ENCODE data around the gene TMTC1. TPM values are rescaled to one million over a fixed set of nuclear protein-coding genes. Genes with fewer than 3 reads are reported as not detected.

TMTC1 gene
- total RNA-seq: 100 to 1,000 TPM in 6 of 7 donors, 10 to 100 TPM in 1; 95.7 to 210 (median 154) TPM
- polyA plus RNA-seq: 1 to 10 TPM; 3.4 to 9.5 (median 5.2) TPM
- long read RNA-seq, donor 1, full-length matches to known transcripts: 5 of 5 reads
- long read RNA-seq, donor 1, partial matches to known transcripts: 0 of 5 reads
- long read RNA-seq, donor 1, other reads (novel, unspliced or antisense): 0 of 5 reads
- long read RNA-seq, donor 2, full-length matches to known transcripts: 3 of 3 reads
- long read RNA-seq, donor 2, partial matches to known transcripts: 0 of 3 reads
- long read RNA-seq, donor 2, other reads (novel, unspliced or antisense): 0 of 3 reads

DNA sequence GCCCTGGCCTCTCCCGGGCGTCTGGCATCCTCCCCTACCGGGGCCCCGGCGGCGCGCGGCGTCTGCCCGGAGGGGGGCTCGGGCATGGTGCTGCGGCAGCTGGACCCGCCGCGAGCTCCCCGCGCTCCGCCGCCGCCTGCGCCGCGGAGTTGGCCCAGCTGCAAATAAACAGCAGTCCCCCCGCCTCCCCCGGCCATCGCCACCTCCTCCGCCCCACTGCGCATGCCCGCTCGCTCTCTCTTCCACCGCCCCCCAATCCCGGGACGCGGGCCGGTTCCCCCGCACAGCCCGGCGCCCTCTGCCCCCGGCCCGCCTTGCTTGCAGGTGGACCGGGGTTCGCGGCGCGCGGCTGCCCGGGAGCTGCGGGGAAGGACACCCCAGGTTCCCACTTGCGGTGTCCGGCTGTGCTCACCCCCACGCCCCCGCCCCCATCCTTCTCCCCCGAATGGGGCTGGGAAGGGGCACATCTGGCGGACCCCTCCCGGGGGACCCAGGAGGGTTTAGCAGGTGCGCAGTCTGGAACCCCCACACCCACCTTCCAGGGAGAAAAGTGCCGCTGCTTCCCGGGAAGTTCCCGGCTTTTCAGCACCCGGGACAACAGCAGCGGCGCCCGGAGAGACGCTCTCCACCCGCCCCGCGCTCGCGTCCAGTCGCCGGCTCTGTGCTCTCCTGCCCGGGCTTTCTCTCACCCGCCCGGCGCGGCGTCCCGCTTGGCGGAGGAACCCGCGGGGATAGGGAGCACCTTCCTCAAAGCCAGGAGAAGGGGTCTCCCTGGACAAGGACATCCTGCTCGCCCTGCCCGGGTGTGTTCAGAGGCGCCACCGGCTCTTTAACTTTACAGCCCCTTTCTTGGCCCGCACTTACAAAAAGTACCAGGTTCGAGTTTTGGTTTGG lies at the start of gene TMTC1:
TSS of gene TMTC1 (minus strand) at position 170 of the 894 bp plus-strand sequence. CDS start 191 bp downstream, outside the sequence.
- WGBS, 5 donors: 1 to 8% (median 3%) methylated on average over 35 to 87 of the region's 87 CpGs
- H3K27me3 ChIP-seq (replicated peaks in 1 of 7): peaks cover 0 to 64% (median 13%) of the 10 kb centered on the region in 7 donors
- peak in 2 of 3 donors; percentile 65 to 76 for TF ChIP-seq POLR2AphosphoS5 (IDR thresholded peaks at IDR 0.05)
- TF ChIP-seq, protein P1, sequence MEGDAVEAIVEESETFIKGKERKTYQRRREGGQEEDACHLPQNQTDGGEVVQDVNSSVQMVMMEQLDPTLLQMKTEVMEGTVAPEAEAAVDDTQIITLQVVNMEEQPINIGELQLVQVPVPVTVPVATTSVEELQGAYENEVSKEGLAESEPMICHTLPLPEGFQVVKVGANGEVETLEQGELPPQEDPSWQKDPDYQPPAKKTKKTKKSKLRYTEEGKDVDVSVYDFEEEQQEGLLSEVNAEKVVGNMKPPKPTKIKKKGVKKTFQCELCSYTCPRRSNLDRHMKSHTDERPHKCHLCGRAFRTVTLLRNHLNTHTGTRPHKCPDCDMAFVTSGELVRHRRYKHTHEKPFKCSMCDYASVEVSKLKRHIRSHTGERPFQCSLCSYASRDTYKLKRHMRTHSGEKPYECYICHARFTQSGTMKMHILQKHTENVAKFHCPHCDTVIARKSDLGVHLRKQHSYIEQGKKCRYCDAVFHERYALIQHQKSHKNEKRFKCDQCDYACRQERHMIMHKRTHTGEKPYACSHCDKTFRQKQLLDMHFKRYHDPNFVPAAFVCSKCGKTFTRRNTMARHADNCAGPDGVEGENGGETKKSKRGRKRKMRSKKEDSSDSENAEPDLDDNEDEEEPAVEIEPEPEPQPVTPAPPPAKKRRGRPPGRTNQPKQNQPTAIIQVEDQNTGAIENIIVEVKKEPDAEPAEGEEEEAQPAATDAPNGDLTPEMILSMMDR (IDR thresholded peaks at IDR 0.05 in 8 of 11, conservative IDR thresholded peaks at IDR 0.05 in 3 of 11): no peak
- peak within 1 kb of the TSS; percentile 73 to 90 (median 86) for H3K27ac ChIP-seq
- peaks cover 0 to 7% (median 0%) of the 10 kb centered on the region in 8 donors for H3K9me3 ChIP-seq
- peak; percentile 82 for DNase-seq
- peak within 1 kb of the TSS; percentile 47 to 83 (median 66) for H3K4me3 ChIP-seq
- peaks cover 0 to 29% (median 2%) of the 10 kb centered on the region in 6 donors for H3K4me1 ChIP-seq
- intact Hi-C loops (cut with DNase I; ENCODE audit: low total_unique reads): loop anchor here (10.0 kb wide), 1 partner anchor 259 kb away; no protein-coding TSS in a partner anchor
- H3K36me3 ChIP-seq: no peaks in the 10 kb centered on the region

DNA sequence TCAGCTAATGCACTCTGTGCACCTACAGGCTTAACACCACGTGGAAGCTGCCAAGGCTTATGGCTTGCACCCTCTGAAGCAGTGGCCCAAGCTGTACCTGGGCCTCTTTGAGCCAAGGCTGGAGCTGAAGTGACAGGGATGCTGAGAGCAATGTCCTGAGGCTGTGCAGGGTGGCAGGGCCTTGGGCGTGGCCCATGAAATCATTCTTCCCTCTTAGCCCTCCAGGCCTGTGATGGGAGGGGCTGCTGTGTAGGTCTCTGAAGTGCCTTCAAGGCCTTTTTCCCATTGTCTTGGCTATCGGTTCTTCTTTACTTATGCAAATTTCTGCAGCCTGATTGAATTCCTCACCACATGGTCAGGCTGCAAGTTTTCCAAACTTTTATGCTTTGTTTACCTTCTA lies 47.4 kb upstream of the TMTC1 start:
- 64 to 81% (median 73%) methylated on average over 3 of the region's 3 CpGs for WGBS, 5 donors
- no peaks in the 10 kb centered on the region for H3K4me1 ChIP-seq
- H3K9me3 ChIP-seq: peaks cover 0 to 41% (median 21%) of the 10 kb centered on the region in 8 donors
- no peak overlapping the region for H3K27ac ChIP-seq
- no peaks in the 10 kb centered on the region for H3K27me3 ChIP-seq (replicated peaks in 1 of 7)
- TF ChIP-seq, protein P1 (IDR thresholded peaks at IDR 0.05 in 8 of 11, conservative IDR thresholded peaks at IDR 0.05 in 3 of 11): no peak
- TF ChIP-seq POLR2AphosphoS5 (IDR thresholded peaks at IDR 0.05) (no peak), POLR2A (IDR thresholded peaks at IDR 0.05) (no peak)
- DNase-seq: no peak
- no peaks in the 10 kb centered on the region for H3K36me3 ChIP-seq
- H3K4me3 ChIP-seq: no peak overlapping the region
- intact Hi-C loops (cut with DNase I; ENCODE audit: low total_unique reads): no loop called here

DNA sequence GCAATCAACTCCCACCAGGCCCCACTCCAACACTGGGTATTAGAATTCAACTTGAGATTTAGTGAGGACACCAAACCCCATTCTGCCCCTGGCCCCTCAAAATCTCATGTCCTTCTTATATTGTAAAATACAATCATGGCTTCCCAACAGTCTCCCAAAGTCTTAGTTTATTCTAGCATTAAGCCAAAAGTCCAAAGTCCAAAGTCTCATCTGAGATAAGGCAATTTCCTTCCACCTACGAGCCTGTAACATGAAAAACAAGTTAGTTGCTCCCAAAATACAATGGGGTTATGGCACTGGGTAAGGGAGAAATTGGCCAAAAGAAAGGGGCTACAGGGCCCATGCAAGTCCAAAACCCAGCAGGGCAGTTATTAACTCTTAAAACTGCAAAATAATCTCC lies 46.6 kb upstream of the TMTC1 start:
- no peak for DNase-seq
- H3K27ac ChIP-seq: no peak overlapping the region
- TF ChIP-seq POLR2A (IDR thresholded peaks at IDR 0.05): no peak
- TF ChIP-seq, protein P1 (IDR thresholded peaks at IDR 0.05 in 8 of 11, conservative IDR thresholded peaks at IDR 0.05 in 3 of 11): no peak
- TF ChIP-seq POLR2AphosphoS5 (IDR thresholded peaks at IDR 0.05): no peak
- intact Hi-C loops (cut with DNase I; ENCODE audit: low total_unique reads): no loop called here
- no peaks in the 10 kb centered on the region for H3K4me1 ChIP-seq
- H3K9me3 ChIP-seq: peaks cover 0 to 39% (median 19%) of the 10 kb centered on the region in 8 donors
- no peaks in the 10 kb centered on the region for H3K27me3 ChIP-seq (replicated peaks in 1 of 7)
- H3K36me3 ChIP-seq: no peaks in the 10 kb centered on the region
- WGBS, 5 donors: 50 to 67% (median 63%) methylated on average over 1 of the region's 1 CpG
- no peak overlapping the region for H3K4me3 ChIP-seq

Measured in spleen (tissue), 13 donors.